Activated T-cell treated with anti-CD3 and anti-CD28 coated beads for 24 hours (primary cell): Measurements from ENCODE around the gene BABAM2.
"Not testable (repeated sequence)": the region's sequence is repeated elsewhere in the genome, so short reads cannot be mapped to it uniquely, and the experiment has no call there.

Experiments used
- DNase-seq: peaks from one replicate; pipeline ENCODE4 v3.0.0-alpha.2; 2020; ENCODE audit warnings: low read depth

The BABAM2 gene

DNA sequence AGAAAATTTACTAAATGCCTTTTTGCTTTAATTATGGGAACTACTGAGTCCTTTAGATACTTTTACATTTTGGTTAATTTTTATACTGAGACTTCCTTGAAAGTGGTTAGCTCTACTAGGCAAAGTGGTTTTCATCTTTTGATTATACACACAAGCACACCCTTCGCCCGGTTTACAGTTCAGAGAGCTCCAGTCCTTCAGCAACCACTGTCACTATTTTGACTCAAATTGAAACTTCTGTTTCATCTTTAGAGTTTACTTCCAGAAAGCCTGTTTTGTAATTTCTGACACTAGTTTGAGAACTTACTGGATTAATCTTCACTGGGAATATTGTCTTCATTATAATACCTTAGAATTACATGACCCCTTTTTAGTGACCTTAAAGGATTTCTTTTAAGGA lies 361.8 kb downstream of the BABAM2 start:
- DNase-seq = no peak

GRCh38 chr2:28253543-28253942 lies 363.0 kb downstream of the BABAM2 start:
- DNase-seq = no peak

GRCh38 chr2:28255231-28255630 lies 364.7 kb downstream of the BABAM2 start:
- not testable (repeated sequence) for DNase-seq

GRCh38 chr2:28257182-28257581 lies 366.7 kb downstream of the BABAM2 start:
- DNase-seq = no peak

GRCh38 chr2:28259226-28259625 lies 368.7 kb downstream of the BABAM2 start:
- DNase-seq = not testable (repeated sequence)

DNA sequence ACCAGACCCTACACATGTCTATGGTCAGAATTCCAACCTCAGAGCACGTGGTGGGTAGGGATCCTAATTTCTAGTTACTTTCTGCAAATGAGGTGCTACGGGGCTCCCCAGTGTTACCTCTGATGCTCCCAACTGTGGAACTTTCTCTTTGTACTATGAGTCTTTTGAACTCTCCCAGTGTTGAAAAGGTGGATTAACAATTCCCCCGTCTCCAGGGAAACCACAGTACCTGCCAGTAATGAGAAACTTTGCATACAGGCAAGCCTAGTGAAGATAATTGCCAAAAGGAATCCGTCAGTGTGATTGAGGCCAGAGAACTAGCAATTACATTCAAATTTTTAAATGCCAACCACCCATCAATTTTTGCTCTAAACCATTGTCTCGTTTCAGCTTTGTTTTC lies 373.2 kb downstream of the BABAM2 start:
- DNase-seq = no peak

DNA sequence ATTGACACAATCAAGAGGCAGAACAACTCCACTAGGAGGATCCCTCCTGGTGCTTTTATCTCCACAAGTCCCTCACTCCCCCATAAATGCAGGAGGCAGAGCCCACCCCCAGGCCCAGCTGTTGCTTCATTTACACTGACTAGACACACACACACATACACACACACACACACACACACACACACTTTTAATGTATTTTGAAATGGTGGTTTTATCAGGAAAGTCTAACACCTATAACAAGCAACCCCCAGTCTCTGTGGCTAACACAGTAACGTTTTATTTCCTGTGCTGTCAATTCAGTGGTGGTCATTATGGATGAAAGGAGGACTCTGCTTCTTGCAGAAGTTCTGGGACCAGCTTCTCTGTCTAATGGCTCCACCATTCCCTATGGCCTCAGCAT lies 376.8 kb downstream of the BABAM2 start:
- no peak for DNase-seq

- no peak for DNase-seq
Observed at GRCh38 chr2:28268386-28268785, 377.9 kb downstream of the BABAM2 start.

GRCh38 chr2:28269019-28269784 lies 378.7 kb downstream of the BABAM2 start:
- DNase-seq = no peak

- no peak for DNase-seq
Observed at GRCh38 chr2:28270456-28271152, 380.1 kb downstream of the BABAM2 start.

DNA sequence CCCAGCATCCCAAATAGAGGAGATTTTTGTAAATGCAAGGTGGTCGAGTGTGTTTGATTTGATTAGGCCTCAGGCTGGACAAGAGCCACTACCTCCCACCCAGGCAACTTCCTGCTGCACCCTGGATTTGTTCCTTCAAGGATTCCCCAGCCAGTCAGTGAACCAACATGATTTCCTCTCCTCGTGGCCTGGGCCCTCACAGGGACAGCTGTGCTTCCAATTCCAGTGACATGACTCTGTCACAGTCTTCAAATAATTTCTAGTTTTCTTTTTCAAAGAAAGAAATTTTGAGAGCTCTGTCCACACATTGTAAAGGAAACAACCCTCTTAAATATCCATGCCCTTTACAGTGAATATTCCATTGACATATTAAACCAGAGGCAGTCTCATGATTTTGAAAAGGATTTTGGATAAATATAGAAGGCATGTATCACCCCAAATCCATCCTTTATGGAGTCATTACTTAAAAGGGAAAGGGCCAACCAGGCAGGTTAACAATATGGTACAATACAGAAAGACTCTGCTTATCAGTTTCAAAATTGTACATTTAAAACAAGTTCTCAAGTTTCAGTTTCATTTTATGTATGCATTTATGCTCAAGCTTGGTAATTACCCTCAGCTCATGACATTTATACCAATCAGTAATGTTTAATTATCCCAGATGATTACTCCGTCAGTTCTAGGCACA lies 380.8 kb downstream of the BABAM2 start:
- DNase-seq = no peak

DNA sequence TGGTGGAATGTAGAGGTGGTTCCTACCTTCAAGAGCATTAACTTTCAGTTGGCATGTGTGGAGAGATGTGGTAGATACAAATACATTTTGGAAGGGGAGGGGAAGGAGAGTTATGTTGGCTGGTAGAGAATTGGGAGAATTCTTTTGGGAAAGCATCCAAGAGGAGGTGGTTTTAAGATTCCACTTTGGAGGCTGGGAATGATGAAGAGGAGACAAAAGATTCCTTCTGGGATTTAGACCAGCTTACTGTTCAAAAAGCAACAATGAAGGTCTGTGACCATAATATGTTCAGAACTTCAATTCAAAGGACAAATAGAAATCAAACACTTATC lies 381.4 kb downstream of the BABAM2 start:
- DNase-seq = no peak

GRCh38 chr2:28273751-28274150 lies 383.2 kb downstream of the BABAM2 start:
- no peak for DNase-seq

GRCh38 chr2:28274911-28275685 lies 384.6 kb downstream of the BABAM2 start:
- no peak for DNase-seq

GRCh38 chr2:28276076-28276618 lies 385.6 kb downstream of the BABAM2 start:
- DNase-seq = peak; percentile 16

- DNase-seq = no peak
Observed at GRCh38 chr2:28276807-28277206, 386.3 kb downstream of the BABAM2 start.

- DNase-seq = no peak
Observed at GRCh38 chr2:28277466-28277865, 386.9 kb downstream of the BABAM2 start.

- no peak for DNase-seq
Observed at GRCh38 chr2:28279371-28279770, 388.8 kb downstream of the BABAM2 start.

DNA sequence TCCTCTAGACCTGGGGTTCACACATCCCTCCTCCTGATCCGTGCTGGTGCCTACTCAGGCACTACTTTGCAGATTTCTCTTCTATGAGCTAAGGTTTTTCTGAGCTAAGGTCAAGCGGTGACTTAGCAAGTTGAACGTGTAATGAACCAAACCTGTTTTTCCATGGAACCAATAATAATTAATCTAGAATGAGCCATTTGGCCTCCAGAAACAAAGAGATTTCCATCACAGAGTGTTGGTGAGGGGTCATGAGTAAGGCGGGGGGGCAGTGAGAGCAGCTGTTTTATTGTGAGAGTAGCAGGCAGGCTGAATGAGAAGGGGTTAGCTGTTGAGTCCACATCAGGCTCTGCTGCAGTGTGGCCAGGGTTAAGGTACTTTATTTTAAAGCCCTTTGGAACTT lies 390.1 kb downstream of the BABAM2 start:
- DNase-seq = no peak

DNA sequence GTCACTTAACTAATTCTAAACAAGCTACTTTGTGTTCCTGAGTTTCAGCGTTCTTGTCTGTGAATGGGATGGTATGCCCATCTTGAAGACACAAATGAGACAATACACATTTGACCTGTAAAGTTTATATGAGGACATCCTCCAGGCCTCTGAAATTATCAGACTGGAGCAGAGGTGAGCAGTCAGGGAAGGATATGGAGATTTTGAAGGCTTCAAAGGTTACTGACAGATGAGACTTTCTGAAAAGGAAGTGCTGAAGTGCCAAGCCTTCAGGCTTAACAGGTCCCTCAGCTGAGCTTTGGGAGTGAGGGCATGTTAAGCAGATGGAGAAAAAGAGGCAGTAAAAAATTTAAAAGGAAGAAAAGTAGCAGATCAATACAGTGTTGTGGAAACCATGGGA lies 391.2 kb downstream of the BABAM2 start:
- no peak for DNase-seq

GRCh38 chr2:28282248-28282647 lies 391.7 kb downstream of the BABAM2 start:
- DNase-seq = no peak
